GM12801 (cell line): ENCODE data around the gene EFNA5.

Experiments
- CTCF ChIP-seq: IDR thresholded peaks from one replicate; pipeline ENCODE4 v1.5.1; 2011; ENCODE audit warnings: control low read depth; ENCODE audit not compliant: insufficient read length; ENCODE audit errors: extremely low read depth

The EFNA5 gene

GRCh38 chr5:107356891-107357290 lies 313.8 kb downstream of the EFNA5 start:
- TF ChIP-seq CTCF, result no peak

- TF ChIP-seq CTCF, result no peak
Measured at GRCh38 chr5:107352576-107352975, 318.2 kb downstream of the EFNA5 start.

- TF ChIP-seq CTCF, result no peak
Measured at GRCh38 chr5:107342371-107342770, 328.4 kb downstream of the EFNA5 start.

- TF ChIP-seq CTCF, result no peak
Measured at GRCh38 chr5:107341376-107342084, 329.2 kb downstream of the EFNA5 start.

GRCh38 chr5:107340631-107341030 lies 330.1 kb downstream of the EFNA5 start:
- no peak for TF ChIP-seq CTCF

- TF ChIP-seq CTCF, result no peak
Measured at GRCh38 chr5:107338335-107338734, 332.4 kb downstream of the EFNA5 start.

GRCh38 chr5:107337281-107337680 lies 333.5 kb downstream of the EFNA5 start:
- no peak for TF ChIP-seq CTCF

GRCh38 chr5:107331882-107332281 lies 338.9 kb downstream of the EFNA5 start:
- no peak for TF ChIP-seq CTCF
